Motor neuron (in vitro differentiated cells): ENCODE measurements around the gene HOXB13. TPM values are rescaled to one million over a fixed set of nuclear protein-coding genes. Genes with fewer than 3 reads are reported as not detected.

Experiments used
- total RNA-seq, 8 experiments: library from RNA; unstranded; fragments of 300-600 nt; gene quantifications; 2 replicates each; pipeline versions ENCODE4 v1.2.3 to v1.2.4, GENCODE V29; 2022

The HOXB13 gene
- total RNA-seq, 8 experiments from 2014 or later = 0.05 to 0.70 (median 0.18) TPM; not detected in 1

Other genes with a start within 250 kb of the HOXB13 start
- gene HOXB1, start 197.7 kb downstream of the HOXB13 start, total RNA-seq = 10 to 100 TPM in 1 of 8 experiments, 1 to 10 TPM in 3, under 1 TPM in 4; 0.22 to 38.7 (median 2.0) TPM
- gene HOXB2, start 183.6 kb downstream of the HOXB13 start, total RNA-seq = 10 to 100 TPM in 7 of 8 experiments, 1 to 10 TPM in 1; 9.3 to 54.4 (median 26.2) TPM
- gene HOXB4, start 150.4 kb downstream of the HOXB13 start, total RNA-seq = 10 to 100 TPM in 7 of 8 experiments, 1 to 10 TPM in 1; 8.8 to 32.0 (median 14.1) TPM
- 100 to 1,000 TPM in 1 of 8 experiments, 10 to 100 TPM in 7; 20.6 to 111 (median 52.1) TPM for gene HOXB3, start 138.5 kb downstream of the HOXB13 start, total RNA-seq
- gene HOXB5, start 135.0 kb downstream of the HOXB13 start, total RNA-seq = 10 to 100 TPM in 6 of 8 experiments, 1 to 10 TPM in 2; 1.0 to 51.9 (median 15.8) TPM
- gene HOXB6, start 123.8 kb downstream of the HOXB13 start, total RNA-seq = 10 to 100 TPM in 6 of 8 experiments, 1 to 10 TPM in 2; 7.1 to 75.2 (median 35.3) TPM
- 10 to 100 TPM in 7 of 8 experiments, 1 to 10 TPM in 1; 6.2 to 35.5 (median 23.7) TPM for gene HOXB7, start 117.7 kb downstream of the HOXB13 start, total RNA-seq
- gene HOXB8, start 113.5 kb downstream of the HOXB13 start, total RNA-seq = 100 to 1,000 TPM in 1 of 8 experiments, 10 to 100 TPM in 5, under 1 TPM in 2; 0.80 to 139 (median 63.2) TPM
- gene HOXB9, start 102.4 kb downstream of the HOXB13 start, total RNA-seq = 100 to 1,000 TPM in 2 of 8 experiments, 10 to 100 TPM in 3, under 1 TPM in 3; 0.10 to 154 (median 67.8) TPM
- not detected for gene PRAC1, start 6.2 kb downstream of the HOXB13 start, total RNA-seq
- not detected for gene PRAC2, start 5.6 kb downstream of the HOXB13 start, total RNA-seq
- gene TTLL6, start 88.5 kb upstream of the HOXB13 start, total RNA-seq = 1 to 10 TPM in 3 of 8 experiments, under 1 TPM in 3, not detected in 2; 0.36 to 3.9 (median 1.1) TPM
- gene CALCOCO2, start 102.3 kb upstream of the HOXB13 start, total RNA-seq = 10 to 100 TPM; 21.6 to 58.8 (median 42.8) TPM
- gene ATP5MC1, start 164.0 kb upstream of the HOXB13 start, total RNA-seq = 100 to 1,000 TPM; 109 to 239 (median 149) TPM
- 10 to 100 TPM; 27.1 to 88.0 (median 47.1) TPM for gene UBE2Z, start 179.7 kb upstream of the HOXB13 start, total RNA-seq
- gene SNF8, start 216.1 kb upstream of the HOXB13 start, total RNA-seq = 100 to 1,000 TPM in 1 of 8 experiments, 10 to 100 TPM in 7; 57.8 to 109 (median 71.2) TPM
- not detected for gene GIP, start 239.8 kb upstream of the HOXB13 start, total RNA-seq